IMR-90 (cell line): Measurements from ENCODE around the gene TCF7L2. TPM values are rescaled to one million over a fixed set of nuclear protein-coding genes. Genes with fewer than 3 reads are reported as not detected.
A peak's percentile ranks its signal among the peaks of the same experiment; 100 is the strongest.

ENCODE experiments used
- ATAC-seq: fragments of 200-7000 bp; cut with Tn5 transposase; 2 replicates; pipeline ENCODE4 v1.9.1; 2020; ENCODE audit warnings: low read depth, mild to moderate bottlenecking, moderate library complexity
- BruUV-seq: library from RNA; stranded (reverse); fragments of 400-500 nt; replicated peaks from 2 replicates; lab custom pipeline; 2021; lab: Mats Ljungman, UMichigan
- CTCF ChIA-PET: fragments of 300-600 bp; formaldehyde crosslinking; extraction: SDS; loops from one replicate; lab custom pipeline; 2021; ENCODE audit warnings: antibody characterized with exemption; lab: Yijun Ruan, JAX
- POLR2A ChIA-PET: fragments of 300-600 bp; sonication (Branson Sonifier 250); formaldehyde crosslinking; loops from one replicate; lab custom pipeline; 2022; ENCODE audit warnings: antibody characterized with exemption; ENCODE audit not compliant: unreplicated experiment; lab: Charles Lee
- DNase-seq: peaks from one replicate; pipeline ENCODE4 v3.0.0; 2013
- H2AFZ ChIP-seq: replicated peaks from 2 replicates; pipeline ENCODE3; 2013; ENCODE audit warnings: low read length, mild to moderate bottlenecking; ENCODE audit not compliant: poor library complexity
- H2AK5ac ChIP-seq: 2 replicates; pipeline ENCODE4 v1.6.1; 2013; ENCODE audit warnings: low read depth, low read length, inconsistent platforms
- H2AK9ac ChIP-seq: replicated peaks from 2 replicates; pipeline ENCODE3; 2013; ENCODE audit warnings: mild to moderate bottlenecking, low read depth, low read length, moderate library complexity; ENCODE audit not compliant: poor library complexity
- H2BK120ac ChIP-seq: 2 replicates; pipeline ENCODE4 v1.6.1; 2013; ENCODE audit warnings: low read depth, low read length, inconsistent platforms
- H2BK15ac ChIP-seq: 3 replicates; pipeline ENCODE4 v1.6.1; 2013; ENCODE audit warnings: low read depth, low read length, inconsistent platforms
- H2BK20ac ChIP-seq: 2 replicates; pipeline ENCODE4 v1.6.1; 2013; ENCODE audit warnings: low read depth, mild to moderate bottlenecking, inconsistent platforms, low read length, moderate library complexity
- H2BK5ac ChIP-seq: 2 replicates; pipeline ENCODE4 v1.6.1; 2013; ENCODE audit warnings: mild to moderate bottlenecking, low read depth, low read length, inconsistent platforms; ENCODE audit not compliant: poor library complexity, severe bottlenecking
- H3K14ac ChIP-seq: replicated peaks from 2 replicates; pipeline ENCODE4 v1.6.1; 2013; ENCODE audit warnings: low read depth, low read length, inconsistent platforms
- H3K18ac ChIP-seq: 2 replicates; pipeline ENCODE4 v1.6.1; 2013; ENCODE audit warnings: low read depth, low read length, control low read depth
- H3K23ac ChIP-seq: 2 replicates; pipeline ENCODE4 v1.6.1; 2013; ENCODE audit warnings: low read depth, low read length, inconsistent platforms
- H3K27ac ChIP-seq: 2 replicates; pipeline ENCODE4 v1.5.1; 2013; ENCODE audit warnings: mild to moderate bottlenecking, control low read depth, low read length; ENCODE audit not compliant: insufficient read depth
- H3K27me3 ChIP-seq: 2 replicates; pipeline ENCODE4 v1.6.1; 2013; ENCODE audit warnings: low read length; ENCODE audit not compliant: control insufficient read depth, insufficient read depth
- H3K36me3 ChIP-seq: 2 replicates; pipeline ENCODE4 v1.6.1; 2013; ENCODE audit warnings: low read length, mixed read lengths; ENCODE audit not compliant: control insufficient read depth, insufficient read depth
- H3K4ac ChIP-seq: 2 replicates; pipeline ENCODE4 v1.6.1; 2013; ENCODE audit warnings: low read depth, low read length, inconsistent platforms
- H3K4me1 ChIP-seq: 2 replicates; pipeline ENCODE4 v1.6.1; 2013; ENCODE audit warnings: low read length, mixed read lengths; ENCODE audit not compliant: control insufficient read depth, insufficient read depth
- H3K4me2 ChIP-seq: 2 replicates; pipeline ENCODE4 v1.6.1; 2013; ENCODE audit warnings: low read depth, mild to moderate bottlenecking, control low read depth, low read length, moderate library complexity
- H3K4me3 ChIP-seq: 2 replicates; pipeline ENCODE4 v1.5.1; 2013; ENCODE audit warnings: low read depth, mild to moderate bottlenecking, control low read depth, low read length, moderate library complexity; ENCODE audit not compliant: insufficient read depth
- H3K56ac ChIP-seq: 2 replicates; pipeline ENCODE4 v1.6.1; 2013; ENCODE audit warnings: low read length, inconsistent platforms; ENCODE audit not compliant: insufficient read depth; ENCODE audit errors: extremely low read depth
- H3K79me1 ChIP-seq, 2 experiments: 2 replicates each; pipeline ENCODE4 v1.6.1; 2013; ENCODE audit warnings: low read length in 2 of 2, inconsistent platforms in 1 of 2, low read depth in 1 of 2
- H3K9ac ChIP-seq: 2 replicates; pipeline ENCODE4 v1.6.1; 2013; ENCODE audit warnings: low read depth, low read length, control low read depth
- H3K9me1 ChIP-seq: 2 replicates; pipeline ENCODE4 v1.6.1; 2013; ENCODE audit warnings: low read length, inconsistent platforms; ENCODE audit not compliant: insufficient read depth
- H3K9me3 ChIP-seq: 2 replicates; pipeline ENCODE4 v1.6.1; 2013; ENCODE audit warnings: low read length; ENCODE audit not compliant: control insufficient read depth, insufficient read depth
- H4K20me1 ChIP-seq: 2 replicates; pipeline ENCODE4 v1.6.1; 2013; ENCODE audit warnings: low read length, inconsistent platforms; ENCODE audit not compliant: insufficient read depth
- H4K5ac ChIP-seq: 2 replicates; pipeline ENCODE4 v1.6.1; 2013; ENCODE audit warnings: mild to moderate bottlenecking, low read depth, low read length, control low read depth
- H4K8ac ChIP-seq, 2 experiments: 2 replicates each; pipeline ENCODE4 v1.6.1; 2013; ENCODE audit warnings: low read depth in 2 of 2, low read length in 2 of 2, control low read depth in 1 of 2, inconsistent platforms in 1 of 2
- H4K91ac ChIP-seq: 2 replicates; pipeline ENCODE4 v1.6.1; 2013; ENCODE audit warnings: low read depth, low read length, inconsistent platforms; ENCODE audit not compliant: insufficient read depth
- CHD1 ChIP-seq: IDR thresholded peaks from 2 replicates; pipeline ENCODE4 v1.6.1; 2012; ENCODE audit warnings: low read depth, low read length, improper control_type of control experiment
- MAFK ChIP-seq: IDR thresholded peaks from 2 replicates; pipeline ENCODE4 v1.6.1; 2012; ENCODE audit warnings: low read depth, low read length, improper control_type of control experiment
- MAZ ChIP-seq: IDR thresholded peaks from 2 replicates; pipeline ENCODE4 v1.6.1; 2012; ENCODE audit warnings: low read depth, mild to moderate bottlenecking, low read length, improper control_type of control experiment, moderate library complexity, borderline replicate concordance
- MXI1 ChIP-seq: IDR thresholded peaks from 2 replicates; pipeline ENCODE4 v1.6.1; 2012; ENCODE audit warnings: low read depth, mild to moderate bottlenecking, low read length, moderate library complexity, borderline replicate concordance
- RCOR1 ChIP-seq: IDR thresholded peaks from 2 replicates; pipeline ENCODE4 v1.6.1; 2012; ENCODE audit warnings: mild to moderate bottlenecking, low read length, improper control_type of control experiment; ENCODE audit not compliant: insufficient replicate concordance
- RFX5 ChIP-seq: IDR thresholded peaks from 2 replicates; pipeline ENCODE4 v1.8.0; 2012; ENCODE audit warnings: low read depth, mild to moderate bottlenecking, low read length, moderate library complexity
- SMC3 ChIP-seq: fragments of 150-350 bp; IDR thresholded peaks from 2 replicates; pipeline ENCODE4 v1.6.1; 2016; ENCODE audit warnings: low read depth, mild to moderate bottlenecking, antibody characterized with exemption, low read length, moderate library complexity
- USF2 ChIP-seq: fragments of 150-350 bp; IDR thresholded peaks from 2 replicates; pipeline ENCODE4 v1.6.1; 2017; ENCODE audit warnings: mild to moderate bottlenecking, antibody characterized with exemption, low read length, low read depth
- WGBS, 2 experiments: methylation state at CpG; one replicate each; pipeline versions ENCODE4 v1.1.5 to v1.1.7; 2013; ENCODE audit warnings: missing lambda C conversion rate in 2 of 2; ENCODE audit not compliant: insufficient read length in 1 of 2; ENCODE audit errors: extremely low coverage in 2 of 2; 5-methylcytosine and 5-hydroxymethylcytosine counted together
- dilution Hi-C: fragments of 300-500 bp; cut with HindIII; formaldehyde crosslinking; loops from one replicate; pipeline ENCODE4 v1.14.3; 2018; ENCODE audit warnings: low sequenced_read_pairs; ENCODE audit not compliant: unreplicated experiment
- in situ Hi-C: fragments of 300-500 bp; cut with MboI; formaldehyde crosslinking; loops from 3 replicates; pipeline ENCODE4 v1.14.3; 2019; ENCODE audit warnings: low sequenced_read_pairs, inconsistent platforms, mixed read lengths
- intact Hi-C: fragments of 100-400 bp; cut with micrococcal nuclease; formaldehyde crosslinking; loops from 2 replicates; pipeline ENCODE4 v1.10.0; 2022
- polyA plus RNA-seq, 3 experiments: library from polyadenylated mRNA; depleted of rRNA; stranded (reverse); fragments of >200 nt; gene quantifications; 2 replicates each; pipeline ENCODE4 v1.2.3, GENCODE V29; 2012; ENCODE audit warnings: low replicate concordance in 1 of 3
- total RNA-seq: library from RNA; depleted of rRNA; stranded (reverse); fragments of >200 nt; gene quantifications from 2 replicates; pipeline ENCODE4 v1.2.3, GENCODE V29; 2012
- TF ChIP-seq, protein P1 (sequence below): conservative IDR thresholded peaks from 2 replicates; pipeline ENCODE4 v1.5.1; 2012; ENCODE audit warnings: mild to moderate bottlenecking, low read depth, low read length, improper control_type of control experiment

TCF7L2 gene
- total and polyA plus RNA-seq, 2 of the 4 experiments (the other 2 are of a cell fraction): 1.3 to 12.2 TPM

DNA sequence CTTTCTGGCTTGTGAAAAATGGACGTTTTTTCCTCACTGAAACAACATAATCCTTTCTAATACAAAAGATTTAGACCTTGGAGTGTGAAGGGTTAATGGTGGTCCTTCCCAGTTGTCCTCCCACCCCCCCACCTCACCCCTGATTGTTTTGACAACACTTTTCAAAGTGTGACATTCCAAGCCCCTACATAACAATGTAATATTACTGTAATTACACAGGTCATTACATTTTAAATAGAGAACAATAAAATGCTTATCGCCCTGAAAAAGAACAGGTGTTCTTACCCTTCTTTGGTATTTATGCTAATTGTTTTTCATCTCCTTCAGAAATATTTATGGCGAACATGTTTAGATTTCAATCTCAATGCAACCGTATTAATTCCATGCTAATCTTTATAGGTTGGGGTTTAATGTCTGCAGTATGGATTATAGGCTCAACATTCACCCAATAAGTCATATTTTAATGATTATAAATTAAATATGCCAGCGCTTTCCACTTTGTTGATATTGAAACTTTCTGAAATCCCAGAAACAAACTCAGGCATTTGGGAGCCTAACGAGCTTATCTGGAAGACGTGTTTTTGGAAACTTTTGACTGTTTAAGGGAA lies 5.0 kb downstream of the TCF7L2 start:
- POLR2A ChIA-PET: interaction anchor here (0.6 kb wide), 1 partner anchor 32 kb away, joined by 6 read pairs; no protein-coding TSS in a partner anchor
- Histone ChIP-seq H2BK5ac (peak overlapping the region; percentile 74), H4K91ac (peak overlapping the region; percentile 26), H2AK5ac (no peak overlapping the region), H3K4me3 (peak overlapping the region; percentile 33; the same call in 1 of the 2 replicates), H3K79me1 (peaks cover 16 to 45% of the 10 kb centered on the region in 2 experiments), H2BK120ac (peak overlapping the region; percentile 31), H3K27ac (peak overlapping the region; percentile 68; the same call in 1 of the 2 replicates), H3K23ac (peak overlapping the region; percentile 86), H3K18ac (peak overlapping the region; percentile 52; the same call in 1 of the 2 replicates), H2AFZ (no peak overlapping the region), H3K4me1 (peaks cover 21% of the 10 kb centered on the region), H3K56ac (peak overlapping the region; percentile 63), H4K20me1 (peaks cover 18% of the 10 kb centered on the region; the same call in 1 of the 2 replicates), H2BK15ac (peak overlapping the region; percentile 16; the same call in 2 of the 3 replicates), H3K14ac (peak overlapping the region; percentile 33), H3K9ac (peak overlapping the region; percentile 46), H3K4me2 (peak overlapping the region; percentile 84), H4K8ac (peak overlapping the region in 1 of 2 experiments; percentile 67; a peak in 2 of 4 replicates), H3K9me3 (no peaks in the 10 kb centered on the region), H3K4ac (peak overlapping the region; percentile 72; the same call in 1 of the 2 replicates), H2BK20ac (peak overlapping the region; percentile 15; the same call in 1 of the 2 replicates), H3K36me3 (no peaks in the 10 kb centered on the region), H3K27me3 (no peaks in the 10 kb centered on the region), H3K9me1 (peaks cover 4% of the 10 kb centered on the region), H2AK9ac (no peak overlapping the region), H4K5ac (peak overlapping the region; percentile 37; the same call in 1 of the 2 replicates)
- BruUV-seq: no TSS peak
- ATAC-seq (no peak), DNase-seq (no peak)
- no CpG with 5 or more reads among the region's 7 CpGs for WGBS, 2 experiments
- in situ Hi-C loops: no loop called here
- intact Hi-C loops: loop anchor here (1.0 to 10.0 kb wide), 4 partner anchors 178 to 428 kb away; no protein-coding TSS in a partner anchor
- dilution Hi-C loops: no loop called here
- TF ChIP-seq USF2: no peak
- TF ChIP-seq RCOR1: no peak
- no peak for TF ChIP-seq RFX5
- TF ChIP-seq, protein P1, sequence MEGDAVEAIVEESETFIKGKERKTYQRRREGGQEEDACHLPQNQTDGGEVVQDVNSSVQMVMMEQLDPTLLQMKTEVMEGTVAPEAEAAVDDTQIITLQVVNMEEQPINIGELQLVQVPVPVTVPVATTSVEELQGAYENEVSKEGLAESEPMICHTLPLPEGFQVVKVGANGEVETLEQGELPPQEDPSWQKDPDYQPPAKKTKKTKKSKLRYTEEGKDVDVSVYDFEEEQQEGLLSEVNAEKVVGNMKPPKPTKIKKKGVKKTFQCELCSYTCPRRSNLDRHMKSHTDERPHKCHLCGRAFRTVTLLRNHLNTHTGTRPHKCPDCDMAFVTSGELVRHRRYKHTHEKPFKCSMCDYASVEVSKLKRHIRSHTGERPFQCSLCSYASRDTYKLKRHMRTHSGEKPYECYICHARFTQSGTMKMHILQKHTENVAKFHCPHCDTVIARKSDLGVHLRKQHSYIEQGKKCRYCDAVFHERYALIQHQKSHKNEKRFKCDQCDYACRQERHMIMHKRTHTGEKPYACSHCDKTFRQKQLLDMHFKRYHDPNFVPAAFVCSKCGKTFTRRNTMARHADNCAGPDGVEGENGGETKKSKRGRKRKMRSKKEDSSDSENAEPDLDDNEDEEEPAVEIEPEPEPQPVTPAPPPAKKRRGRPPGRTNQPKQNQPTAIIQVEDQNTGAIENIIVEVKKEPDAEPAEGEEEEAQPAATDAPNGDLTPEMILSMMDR: no peak
- no peak for TF ChIP-seq SMC3
- no peak for TF ChIP-seq MAFK
- TF ChIP-seq MXI1: no peak
- no peak for TF ChIP-seq CHD1
- no peak for TF ChIP-seq MAZ
- CTCF ChIA-PET: interaction anchor here (0.8 kb wide), 1 partner anchor 144 kb away, joined by 3 read pairs; no protein-coding TSS in a partner anchor
